Measurements from ENCODE around the gene LAMB4.
A peak's percentile ranks its signal among the peaks of the same experiment; 100 is the strongest.

The LAMB4 gene

DNA sequence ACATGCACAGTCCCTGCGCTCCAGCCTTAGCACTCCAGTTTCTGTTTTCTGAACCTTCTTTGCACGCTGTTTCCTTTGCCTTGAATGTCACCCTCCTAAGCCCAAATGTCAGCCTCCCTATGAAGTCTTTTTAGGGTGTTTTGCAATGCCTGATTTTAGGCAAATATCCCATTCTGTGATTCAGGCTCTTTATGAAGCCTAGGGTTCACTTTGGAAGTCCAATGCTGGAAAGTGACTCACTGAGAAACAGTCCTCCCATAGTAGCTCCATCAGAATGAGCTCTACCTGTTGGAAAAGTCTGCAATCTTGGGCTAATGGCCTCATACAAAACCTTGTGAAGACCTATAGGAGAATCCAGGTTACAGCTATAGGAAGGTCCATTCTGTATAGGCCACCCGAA lies 5.3 kb downstream of the LAMB4 start:
- Histone ChIP-seq H3K4me3 (ENCODE audit: low read length) (no peak overlapping the region), H3K9ac (ENCODE audit: low read length) (no peak overlapping the region), H3K9me3 (ENCODE audit: control insufficient read depth, low read length) (no peaks in the 10 kb centered on the region), H3K27me3 (replicated peaks; ENCODE audit: control insufficient read depth, insufficient read depth, low read length) (no peaks in the 10 kb centered on the region), H3K4me1 (ENCODE audit: control insufficient read depth, insufficient read depth, low read length) (peaks cover 18% of the 10 kb centered on the region), H3K36me3 (ENCODE audit: control insufficient read depth, insufficient read depth, low read length, severe bottlenecking) (no peaks in the 10 kb centered on the region)
- DNase-seq (ENCODE audit: low read depth), result no peak

DNA sequence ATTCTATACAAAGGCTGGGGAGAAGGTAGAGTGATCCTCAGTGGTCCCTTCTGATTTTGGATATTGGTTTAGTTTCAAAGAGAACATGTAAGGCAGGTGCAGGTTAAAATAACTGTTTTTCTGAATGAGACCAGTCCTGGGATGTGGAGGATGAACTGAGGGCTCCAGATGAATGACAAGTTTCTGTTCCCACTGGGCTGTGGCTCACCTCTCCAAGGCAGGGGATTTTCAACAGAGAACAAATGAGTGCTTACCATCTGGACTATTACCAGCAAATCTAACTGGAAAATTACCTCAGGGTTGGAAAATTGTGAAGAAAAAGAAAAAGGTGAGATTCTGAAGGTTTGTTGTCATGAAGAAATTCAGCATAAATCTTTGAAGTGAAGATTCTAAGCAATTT lies 8.0 kb downstream of the LAMB4 start:
- Histone ChIP-seq H3K9me3 (ENCODE audit: control insufficient read depth, low read length) (no peaks in the 10 kb centered on the region), H3K27me3 (replicated peaks; ENCODE audit: control insufficient read depth, insufficient read depth, low read length) (no peaks in the 10 kb centered on the region), H3K36me3 (ENCODE audit: control insufficient read depth, insufficient read depth, low read length, severe bottlenecking) (no peaks in the 10 kb centered on the region), H3K4me1 (ENCODE audit: control insufficient read depth, insufficient read depth, low read length) (peaks cover 8% of the 10 kb centered on the region), H3K9ac (ENCODE audit: low read length) (no peak overlapping the region), H3K4me3 (ENCODE audit: low read length) (no peak overlapping the region)
- no peak for DNase-seq (ENCODE audit: low read depth)

DNA sequence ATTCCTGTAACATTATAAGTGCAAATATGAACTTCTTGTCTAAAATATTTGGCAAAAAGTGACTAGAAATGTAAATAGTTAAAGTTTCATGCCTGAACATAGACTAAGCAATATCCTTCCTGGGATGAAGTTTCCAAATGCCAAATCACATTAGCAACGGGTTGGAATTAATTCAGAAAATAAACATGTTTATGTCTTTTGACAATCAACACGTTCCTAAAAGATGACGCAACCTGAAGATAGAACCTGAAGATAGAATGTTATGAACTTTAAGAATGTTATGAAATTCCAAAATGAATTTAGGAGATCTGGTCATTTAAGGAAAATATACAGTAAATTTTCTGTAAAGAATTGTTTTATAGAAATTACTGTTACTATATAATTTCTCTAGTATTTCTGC lies 9.2 kb downstream of the LAMB4 start:
- H3K27me3 ChIP-seq (replicated peaks; ENCODE audit: control insufficient read depth, insufficient read depth, low read length), result no peaks in the 10 kb centered on the region
- H3K9ac ChIP-seq (ENCODE audit: low read length), result no peak overlapping the region
- no peaks in the 10 kb centered on the region for H3K9me3 ChIP-seq (ENCODE audit: control insufficient read depth, low read length)
- no peak overlapping the region for H3K4me3 ChIP-seq (ENCODE audit: low read length)
- peak; percentile 15 for DNase-seq (ENCODE audit: low read depth)
- H3K4me1 ChIP-seq (ENCODE audit: control insufficient read depth, insufficient read depth, low read length), result peaks cover 8% of the 10 kb centered on the region
- H3K36me3 ChIP-seq (ENCODE audit: control insufficient read depth, insufficient read depth, low read length, severe bottlenecking), result no peaks in the 10 kb centered on the region

DNA sequence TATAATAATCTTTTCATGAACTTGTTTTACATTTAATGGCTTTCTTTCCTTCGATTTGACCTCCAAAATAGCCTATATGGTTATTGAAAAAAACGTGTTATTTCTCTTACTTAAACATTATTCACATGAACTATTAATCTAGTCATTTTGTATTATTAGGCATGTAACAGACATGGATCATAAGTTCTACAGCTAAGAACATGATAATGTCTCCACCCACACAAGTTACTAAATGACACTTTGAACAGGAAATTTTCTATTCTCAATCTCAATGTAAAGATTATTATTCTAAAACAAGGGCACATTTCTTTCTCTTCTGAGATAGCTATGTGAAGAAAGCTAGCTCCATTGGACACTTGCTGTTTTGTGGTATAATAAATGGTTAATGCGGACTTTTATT lies 10.0 kb downstream of the LAMB4 start:
- no peak overlapping the region for H3K4me3 ChIP-seq (ENCODE audit: low read length)
- H3K9ac ChIP-seq (ENCODE audit: low read length), result no peak overlapping the region
- H3K4me1 ChIP-seq (ENCODE audit: control insufficient read depth, insufficient read depth, low read length), result peaks cover 8% of the 10 kb centered on the region
- no peaks in the 10 kb centered on the region for H3K36me3 ChIP-seq (ENCODE audit: control insufficient read depth, insufficient read depth, low read length, severe bottlenecking)
- H3K9me3 ChIP-seq (ENCODE audit: control insufficient read depth, low read length), result no peaks in the 10 kb centered on the region
- DNase-seq (ENCODE audit: low read depth), result no peak
- H3K27me3 ChIP-seq (replicated peaks; ENCODE audit: control insufficient read depth, insufficient read depth, low read length), result no peaks in the 10 kb centered on the region

DNA sequence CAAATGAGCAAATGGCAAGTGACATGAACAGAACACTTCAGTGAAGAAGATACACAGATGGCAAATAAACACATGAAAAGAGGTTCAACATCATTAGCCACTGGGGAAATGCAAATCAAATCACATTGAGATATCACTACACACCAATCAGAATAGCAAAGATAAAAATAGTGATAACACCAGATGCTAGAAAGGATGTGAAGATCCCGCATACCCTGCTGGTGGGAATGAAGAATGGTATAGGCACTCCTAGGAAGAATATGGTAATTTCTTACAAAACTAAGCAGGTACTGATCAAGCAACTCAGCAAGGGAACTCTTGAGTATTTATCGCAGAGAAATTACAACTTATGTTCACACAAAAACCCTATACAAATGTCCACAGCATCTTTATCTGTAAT lies 11.2 kb downstream of the LAMB4 start:
- Histone ChIP-seq H3K4me1 (ENCODE audit: control insufficient read depth, insufficient read depth, low read length) (no peaks in the 10 kb centered on the region), H3K4me3 (ENCODE audit: low read length) (no peak overlapping the region), H3K27me3 (replicated peaks; ENCODE audit: control insufficient read depth, insufficient read depth, low read length) (no peaks in the 10 kb centered on the region), H3K9me3 (ENCODE audit: control insufficient read depth, low read length) (no peaks in the 10 kb centered on the region), H3K36me3 (ENCODE audit: control insufficient read depth, insufficient read depth, low read length, severe bottlenecking) (no peaks in the 10 kb centered on the region), H3K9ac (ENCODE audit: low read length) (no peak overlapping the region)
- DNase-seq (ENCODE audit: low read depth), result no peak

DNA sequence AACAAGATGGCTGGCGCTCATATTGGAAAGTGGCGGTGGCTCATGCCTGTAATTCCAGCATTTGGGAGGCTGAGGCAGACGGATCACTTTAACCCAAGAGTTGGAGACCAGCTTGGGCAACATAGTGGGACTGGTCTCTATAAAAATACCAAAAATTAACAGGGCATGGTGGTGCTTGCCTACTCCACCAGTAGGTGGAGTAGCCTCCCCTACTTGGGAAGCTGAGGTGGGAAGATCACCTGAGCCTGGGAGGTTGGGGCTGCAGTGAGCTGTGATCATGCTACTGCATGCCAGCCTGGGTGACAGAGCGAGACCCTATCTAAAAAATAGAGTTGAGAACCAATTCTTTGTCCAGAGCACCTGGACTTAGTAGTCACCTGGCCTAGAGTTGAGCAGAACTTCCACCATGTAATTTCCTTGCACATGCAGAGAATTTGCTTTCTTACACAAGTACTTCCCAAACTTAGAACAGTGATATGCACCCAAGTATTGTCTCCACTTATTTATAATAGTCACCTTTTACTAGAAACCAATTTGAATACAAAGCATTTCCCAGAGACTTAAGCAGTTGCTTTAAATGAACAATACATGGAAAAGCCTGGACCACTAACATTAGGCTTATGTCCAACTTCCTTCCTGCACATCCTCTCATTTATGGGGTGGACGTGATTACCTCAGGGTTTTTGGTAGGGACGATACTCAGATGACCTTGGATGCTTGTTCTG lies 15.9 kb downstream of the LAMB4 start:
- peaks cover 7% of the 10 kb centered on the region for H3K4me1 ChIP-seq (ENCODE audit: control insufficient read depth, insufficient read depth, low read length)
- DNase-seq (ENCODE audit: low read depth), result no peak
- H3K9ac ChIP-seq (ENCODE audit: low read length), result no peak overlapping the region
- no peaks in the 10 kb centered on the region for H3K9me3 ChIP-seq (ENCODE audit: control insufficient read depth, low read length)
- no peak overlapping the region for H3K4me3 ChIP-seq (ENCODE audit: low read length)
- H3K36me3 ChIP-seq (ENCODE audit: control insufficient read depth, insufficient read depth, low read length, severe bottlenecking), result no peaks in the 10 kb centered on the region
- no peaks in the 10 kb centered on the region for H3K27me3 ChIP-seq (replicated peaks; ENCODE audit: control insufficient read depth, insufficient read depth, low read length)

DNA sequence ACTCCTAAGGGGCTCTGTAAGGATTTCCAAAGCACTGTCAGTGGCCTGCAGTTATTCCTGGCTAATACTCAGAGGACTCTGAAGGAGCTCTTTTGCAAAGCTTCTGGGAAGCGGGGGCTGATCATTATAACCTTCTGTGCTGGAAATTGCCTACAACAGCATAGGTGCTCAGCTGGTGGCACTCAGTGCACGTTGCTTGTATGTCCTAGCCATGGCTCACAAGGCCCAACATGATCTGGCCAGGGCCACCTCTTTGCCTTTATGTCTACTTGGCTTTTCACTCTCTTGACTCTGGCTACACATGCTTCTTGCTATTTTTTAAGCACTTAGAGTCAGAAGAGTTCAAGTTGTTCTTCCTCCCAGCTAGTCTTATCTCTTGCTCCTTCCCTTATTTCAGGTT lies 17.5 kb downstream of the LAMB4 start:
- Histone ChIP-seq H3K9ac (ENCODE audit: low read length) (no peak overlapping the region), H3K4me1 (ENCODE audit: control insufficient read depth, insufficient read depth, low read length) (peaks cover 7% of the 10 kb centered on the region), H3K27me3 (replicated peaks; ENCODE audit: control insufficient read depth, insufficient read depth, low read length) (no peaks in the 10 kb centered on the region), H3K4me3 (ENCODE audit: low read length) (no peak overlapping the region), H3K9me3 (ENCODE audit: control insufficient read depth, low read length) (no peaks in the 10 kb centered on the region), H3K36me3 (ENCODE audit: control insufficient read depth, insufficient read depth, low read length, severe bottlenecking) (no peaks in the 10 kb centered on the region)
- DNase-seq (ENCODE audit: low read depth), result no peak

DNA sequence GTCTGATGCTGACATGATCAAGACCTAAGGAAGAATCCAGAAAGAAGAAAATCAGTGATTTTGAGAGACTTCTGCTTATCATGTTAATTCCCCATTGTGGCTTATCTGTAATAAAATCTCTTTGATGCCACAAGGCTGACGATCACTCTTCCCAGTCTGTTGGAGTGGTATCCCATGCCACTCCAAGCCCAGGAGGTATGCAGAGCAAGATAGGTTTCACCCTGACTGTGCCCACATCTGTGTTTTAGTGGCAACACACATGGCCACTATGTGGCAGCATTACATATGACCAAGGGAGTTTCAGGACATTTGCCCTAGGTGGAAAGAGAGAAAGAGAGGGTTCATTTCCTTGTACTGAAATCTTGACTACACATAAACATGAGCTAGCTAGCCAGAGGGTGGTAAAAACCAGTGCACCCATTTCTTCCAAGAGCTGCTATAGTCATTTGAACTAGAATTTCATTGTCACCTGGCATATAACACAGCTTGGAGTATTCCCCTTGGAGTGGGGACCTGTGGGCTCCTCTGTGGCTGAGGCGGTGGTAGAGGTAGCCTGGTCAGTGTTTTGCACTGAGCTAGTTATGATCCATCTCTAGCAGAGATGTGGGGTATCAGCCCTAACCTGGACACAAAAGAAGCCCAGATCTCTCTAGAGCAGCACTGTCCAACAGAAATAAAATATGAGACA lies 20.8 kb downstream of the LAMB4 start:
- no peak overlapping the region for H3K9ac ChIP-seq (ENCODE audit: low read length)
- peak; percentile 38 for DNase-seq (ENCODE audit: low read depth)
- H3K4me3 ChIP-seq (ENCODE audit: low read length), result no peak overlapping the region
- no peaks in the 10 kb centered on the region for H3K27me3 ChIP-seq (replicated peaks; ENCODE audit: control insufficient read depth, insufficient read depth, low read length)
- H3K4me1 ChIP-seq (ENCODE audit: control insufficient read depth, insufficient read depth, low read length), result peaks cover 9% of the 10 kb centered on the region
- no peaks in the 10 kb centered on the region for H3K9me3 ChIP-seq (ENCODE audit: control insufficient read depth, low read length)
- H3K36me3 ChIP-seq (ENCODE audit: control insufficient read depth, insufficient read depth, low read length, severe bottlenecking), result no peaks in the 10 kb centered on the region

DNA sequence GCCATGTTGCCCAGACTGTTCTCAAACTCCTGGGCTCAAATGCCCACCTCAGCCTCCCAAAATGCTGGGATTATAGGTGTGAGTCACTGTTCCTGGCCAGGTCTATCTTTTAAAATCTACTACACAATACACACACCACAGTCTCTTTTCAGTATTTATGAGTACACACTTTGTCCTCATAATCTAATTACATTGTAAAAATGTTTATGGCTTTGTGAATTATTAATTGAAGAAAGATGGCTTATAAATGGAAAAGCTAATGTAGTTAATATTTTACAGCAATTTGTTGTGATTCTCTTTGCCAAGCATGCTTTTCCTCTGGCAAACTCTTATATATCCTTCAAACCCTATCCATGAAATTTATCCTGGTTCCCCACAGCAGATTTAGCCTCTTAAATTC lies 22.0 kb downstream of the LAMB4 start:
- Histone ChIP-seq H3K36me3 (ENCODE audit: control insufficient read depth, insufficient read depth, low read length, severe bottlenecking) (no peaks in the 10 kb centered on the region), H3K9me3 (ENCODE audit: control insufficient read depth, low read length) (no peaks in the 10 kb centered on the region), H3K9ac (ENCODE audit: low read length) (no peak overlapping the region), H3K4me1 (ENCODE audit: control insufficient read depth, insufficient read depth, low read length) (peaks cover 14% of the 10 kb centered on the region), H3K4me3 (ENCODE audit: low read length) (no peak overlapping the region), H3K27me3 (replicated peaks; ENCODE audit: control insufficient read depth, insufficient read depth, low read length) (no peaks in the 10 kb centered on the region)
- no peak for DNase-seq (ENCODE audit: low read depth)

DNA sequence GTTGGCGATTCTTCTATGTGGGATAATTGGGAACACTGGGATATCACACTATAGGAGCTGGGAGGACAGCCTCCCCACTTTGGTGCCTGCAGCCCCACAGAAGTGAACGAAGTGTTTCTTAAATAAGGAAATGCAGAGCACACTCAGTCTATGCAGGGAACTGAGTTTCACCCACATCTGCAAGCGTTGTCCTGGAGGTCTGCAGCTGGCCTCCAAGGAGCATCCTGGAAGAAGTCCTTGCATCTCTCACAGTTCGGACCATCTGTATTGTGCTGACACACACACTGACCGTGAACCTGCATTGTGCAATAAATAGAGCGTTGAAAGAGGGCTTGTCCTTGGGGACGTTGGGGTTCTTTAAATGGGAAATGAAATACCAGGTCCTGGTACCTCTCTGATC lies 25.8 kb downstream of the LAMB4 start:
- Histone ChIP-seq H3K27me3 (replicated peaks; ENCODE audit: control insufficient read depth, insufficient read depth, low read length) (no peaks in the 10 kb centered on the region), H3K4me3 (ENCODE audit: low read length) (no peak overlapping the region), H3K9me3 (ENCODE audit: control insufficient read depth, low read length) (no peaks in the 10 kb centered on the region), H3K9ac (ENCODE audit: low read length) (no peak overlapping the region), H3K4me1 (ENCODE audit: control insufficient read depth, insufficient read depth, low read length) (peaks cover 20% of the 10 kb centered on the region), H3K36me3 (ENCODE audit: control insufficient read depth, insufficient read depth, low read length, severe bottlenecking) (no peaks in the 10 kb centered on the region)
- DNase-seq (ENCODE audit: low read depth), result no peak

DNA sequence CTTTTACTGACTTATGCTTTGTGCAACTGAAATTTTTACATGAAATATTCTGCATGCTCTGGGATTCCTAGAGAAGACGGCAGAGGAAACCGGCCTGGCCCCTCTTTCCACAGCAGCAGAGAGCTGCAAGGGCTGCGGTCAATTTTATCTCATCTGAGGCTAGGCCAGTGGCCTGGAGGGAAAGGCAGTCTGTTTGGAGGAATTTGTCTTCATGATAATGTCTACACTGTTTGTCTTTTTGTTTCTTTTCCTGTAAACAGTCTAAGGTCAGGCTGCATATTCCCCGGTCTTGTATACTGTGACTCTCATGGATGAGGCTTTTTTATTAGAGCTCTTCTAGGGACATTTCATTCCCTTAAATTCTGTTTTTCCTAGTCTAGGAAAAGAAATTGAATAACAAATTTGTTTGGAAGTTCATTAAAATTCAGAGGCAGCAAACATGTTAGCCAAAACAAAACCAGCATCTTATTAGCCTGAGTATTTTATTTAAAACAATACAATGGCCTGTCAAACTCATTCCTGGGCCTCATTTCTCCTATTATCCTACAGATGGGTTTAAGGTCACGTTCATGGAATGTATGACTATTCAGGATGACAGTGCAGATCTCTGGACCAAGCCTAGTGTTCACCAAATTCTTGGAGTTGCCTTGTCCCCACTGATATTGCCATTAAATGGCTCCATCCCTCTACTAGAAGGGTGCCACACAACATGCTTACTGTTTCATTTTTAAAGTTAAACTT lies 26.4 kb downstream of the LAMB4 start:
- Histone ChIP-seq H3K27me3 (replicated peaks; ENCODE audit: control insufficient read depth, insufficient read depth, low read length) (no peaks in the 10 kb centered on the region), H3K36me3 (ENCODE audit: control insufficient read depth, insufficient read depth, low read length, severe bottlenecking) (no peaks in the 10 kb centered on the region), H3K9me3 (ENCODE audit: control insufficient read depth, low read length) (no peaks in the 10 kb centered on the region), H3K4me3 (ENCODE audit: low read length) (no peak overlapping the region), H3K4me1 (ENCODE audit: control insufficient read depth, insufficient read depth, low read length) (peaks cover 21% of the 10 kb centered on the region), H3K9ac (ENCODE audit: low read length) (no peak overlapping the region)
- DNase-seq (ENCODE audit: low read depth), result no peak

Data from adipocyte (in vitro differentiated cells).